Measurements from ENCODE around the gene C1orf198. TPM values are rescaled to one million over a fixed set of nuclear protein-coding genes. Genes with fewer than 3 reads are reported as not detected.

C1orf198 gene
- total and polyA plus RNA-seq, 2 of the 4 experiments (the other 2 are of a cell fraction): 67.4 to 76.2 TPM

- no peak overlapping the region for H2BK15ac ChIP-seq (ENCODE audit: low read depth, low read length)
- H4K20me1 ChIP-seq (ENCODE audit: insufficient read depth, low read length): no peaks in the 10 kb centered on the region; the same call in 1 of the 2 replicates
- BruUV-seq (replicated peaks): no TSS peak
- H4K8ac ChIP-seq (ENCODE audit: low read depth in 2 of 2, low read length in 2 of 2): no peak overlapping the region
- ChIA-PET CTCF (no interaction called here), POLR2A (ENCODE audit: unreplicated experiment) (no interaction called here)
- TF ChIP-seq RAD21 (IDR thresholded peaks at IDR 0.05; ENCODE audit: low read length) (peak; percentile 25; the same call in 1 of the 2 replicates), NFE2L2 (IDR thresholded peaks at IDR 0.05; ENCODE audit: low read depth, low read length) (no peak), RCOR1 (IDR thresholded peaks at IDR 0.05; ENCODE audit: insufficient replicate concordance, low read length) (no peak), CEBPB (IDR thresholded peaks at IDR 0.05; ENCODE audit: low read depth, low read length) (no peak), MAFK (IDR thresholded peaks at IDR 0.05; ENCODE audit: low read depth, low read length) (no peak), SMC3 (IDR thresholded peaks at IDR 0.05; ENCODE audit: low read depth, low read length) (no peak; the same call in 1 of the 2 replicates), ELK1 (IDR thresholded peaks at IDR 0.05; ENCODE audit: borderline replicate concordance, low read depth, low read length) (no peak), BHLHE40 (IDR thresholded peaks at IDR 0.05; ENCODE audit: low read depth, low read length) (no peak), POLR2A (IDR thresholded peaks at IDR 0.05; ENCODE audit: low read depth, low read length) (no peak), MAZ (IDR thresholded peaks at IDR 0.05; ENCODE audit: borderline replicate concordance, low read depth, low read length) (no peak), CHD1 (IDR thresholded peaks at IDR 0.05; ENCODE audit: low read depth, low read length) (no peak), MXI1 (IDR thresholded peaks at IDR 0.05; ENCODE audit: borderline replicate concordance, low read depth, low read length) (no peak), FOS (IDR thresholded peaks at IDR 0.05; ENCODE audit: low read depth, low read length) (no peak)
- TF ChIP-seq, protein P1, sequence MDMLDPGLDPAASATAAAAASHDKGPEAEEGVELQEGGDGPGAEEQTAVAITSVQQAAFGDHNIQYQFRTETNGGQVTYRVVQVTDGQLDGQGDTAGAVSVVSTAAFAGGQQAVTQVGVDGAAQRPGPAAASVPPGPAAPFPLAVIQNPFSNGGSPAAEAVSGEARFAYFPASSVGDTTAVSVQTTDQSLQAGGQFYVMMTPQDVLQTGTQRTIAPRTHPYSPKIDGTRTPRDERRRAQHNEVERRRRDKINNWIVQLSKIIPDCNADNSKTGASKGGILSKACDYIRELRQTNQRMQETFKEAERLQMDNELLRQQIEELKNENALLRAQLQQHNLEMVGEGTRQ (IDR thresholded peaks at IDR 0.05; ENCODE audit: low read depth, low read length): no peak
- TF ChIP-seq, protein P2, sequence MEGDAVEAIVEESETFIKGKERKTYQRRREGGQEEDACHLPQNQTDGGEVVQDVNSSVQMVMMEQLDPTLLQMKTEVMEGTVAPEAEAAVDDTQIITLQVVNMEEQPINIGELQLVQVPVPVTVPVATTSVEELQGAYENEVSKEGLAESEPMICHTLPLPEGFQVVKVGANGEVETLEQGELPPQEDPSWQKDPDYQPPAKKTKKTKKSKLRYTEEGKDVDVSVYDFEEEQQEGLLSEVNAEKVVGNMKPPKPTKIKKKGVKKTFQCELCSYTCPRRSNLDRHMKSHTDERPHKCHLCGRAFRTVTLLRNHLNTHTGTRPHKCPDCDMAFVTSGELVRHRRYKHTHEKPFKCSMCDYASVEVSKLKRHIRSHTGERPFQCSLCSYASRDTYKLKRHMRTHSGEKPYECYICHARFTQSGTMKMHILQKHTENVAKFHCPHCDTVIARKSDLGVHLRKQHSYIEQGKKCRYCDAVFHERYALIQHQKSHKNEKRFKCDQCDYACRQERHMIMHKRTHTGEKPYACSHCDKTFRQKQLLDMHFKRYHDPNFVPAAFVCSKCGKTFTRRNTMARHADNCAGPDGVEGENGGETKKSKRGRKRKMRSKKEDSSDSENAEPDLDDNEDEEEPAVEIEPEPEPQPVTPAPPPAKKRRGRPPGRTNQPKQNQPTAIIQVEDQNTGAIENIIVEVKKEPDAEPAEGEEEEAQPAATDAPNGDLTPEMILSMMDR (conservative IDR thresholded peaks at IDR 0.05; ENCODE audit: low read depth, low read length): peak; percentile 33; the same call in 1 of the 2 replicates
- peak overlapping the region; percentile 1 for H2AK9ac ChIP-seq (replicated peaks; ENCODE audit: low read depth, low read length, poor library complexity)
- no peak overlapping the region for H3K14ac ChIP-seq (replicated peaks; ENCODE audit: low read depth, low read length)
- no peaks in the 10 kb centered on the region for H3K4me1 ChIP-seq (ENCODE audit: control insufficient read depth, insufficient read depth, low read length)
- no peak overlapping the region for H3K9ac ChIP-seq (ENCODE audit: low read depth, low read length)
- no peak overlapping the region for H3K27ac ChIP-seq (ENCODE audit: insufficient read depth, low read length)
- H3K9me3 ChIP-seq (ENCODE audit: control insufficient read depth, insufficient read depth, low read length): no peaks in the 10 kb centered on the region
- no peak overlapping the region for H3K4me3 ChIP-seq (ENCODE audit: insufficient read depth, low read depth, low read length)
- in situ Hi-C loops (cut with MboI; ENCODE audit: low sequenced_read_pairs): no loop called here
- no peak overlapping the region for H2AFZ ChIP-seq (replicated peaks; ENCODE audit: low read length, poor library complexity)
- no peak overlapping the region for H4K91ac ChIP-seq (ENCODE audit: insufficient read depth, low read depth, low read length)
- no peak overlapping the region for H2AK5ac ChIP-seq (ENCODE audit: low read depth, low read length)
- H3K23ac ChIP-seq (ENCODE audit: low read depth, low read length): no peak overlapping the region
- H3K79me1 ChIP-seq (ENCODE audit: low read depth in 1 of 2, low read length in 2 of 2): no peaks in the 10 kb centered on the region
- H3K36me3 ChIP-seq (ENCODE audit: control insufficient read depth, insufficient read depth, low read length): no peaks in the 10 kb centered on the region
- H2BK20ac ChIP-seq (ENCODE audit: low read depth, low read length): no peak overlapping the region
- no peak overlapping the region for H3K18ac ChIP-seq (ENCODE audit: low read depth, low read length)
- no peak overlapping the region for H4K5ac ChIP-seq (ENCODE audit: low read depth, low read length)
- H3K4me2 ChIP-seq (ENCODE audit: low read depth, low read length): no peak overlapping the region
- dilution Hi-C loops (cut with HindIII; ENCODE audit: low sequenced_read_pairs, unreplicated experiment): no loop called here
- H2BK120ac ChIP-seq (ENCODE audit: low read depth, low read length): no peak overlapping the region
- H3K4ac ChIP-seq (ENCODE audit: low read depth, low read length): no peak overlapping the region
- H3K56ac ChIP-seq (ENCODE audit: extremely low read depth, insufficient read depth, low read length): no peak overlapping the region
- intact Hi-C loops (cut with micrococcal nuclease): loop anchor here (5.0 kb wide), 1 partner anchor 151 kb away; the partner anchor contains the start of gene COG2
- no peak for ATAC-seq (ENCODE audit: low read depth)
- H3K27me3 ChIP-seq (ENCODE audit: control insufficient read depth, insufficient read depth, low read length): no peaks in the 10 kb centered on the region; the same call in none of the 2 replicates
- no peak overlapping the region for H2BK5ac ChIP-seq (ENCODE audit: low read depth, low read length, poor library complexity, severe bottlenecking)
- peak; percentile 11 for DNase-seq
- WGBS, 2 experiments (ENCODE audit: extremely low coverage in 2 of 2, insufficient read length in 1 of 2): 87% methylated on average over 5 of the region's 13 CpGs; no CpG with 5 or more reads in 1 of the 2 experiments
- H3K9me1 ChIP-seq (ENCODE audit: insufficient read depth, low read length): no peaks in the 10 kb centered on the region
Observed at GRCh38 chr1:230792691-230793462, 75.4 kb downstream of the C1orf198 start.

Data from IMR-90 (cell line).